GM12864 (cell line): ENCODE results near the gene DSCAML1.

Source experiments
- DNase-seq: peaks from one replicate; pipeline ENCODE4 v3.0.0-alpha.2; 2011; ENCODE audit warnings: low read depth
- H3K4me3 ChIP-seq: 2 replicates; pipeline ENCODE4 v1.5.1; 2011; ENCODE audit warnings: mild to moderate bottlenecking, low read depth, low read length, control low read depth
- CTCF ChIP-seq: IDR thresholded peaks from 2 replicates; pipeline ENCODE4 v1.5.1; 2011; ENCODE audit warnings: low read depth, mild to moderate bottlenecking, moderate library complexity, low read length, control low read depth, inconsistent platforms; ENCODE audit errors: missing control alignments

Gene DSCAML1

GRCh38 chr11:117686711-117687110, 110.3 kb downstream of the DSCAML1 start:
- DNase-seq: no peak
- no peak for TF ChIP-seq CTCF
- H3K4me3 ChIP-seq: no peak overlapping the region

- H3K4me3 ChIP-seq: no peak overlapping the region
- TF ChIP-seq CTCF: no peak
- DNase-seq: no peak
Observed at GRCh38 chr11:117685566-117685965, 111.5 kb downstream of the DSCAML1 start.

- no peak for TF ChIP-seq CTCF
- H3K4me3 ChIP-seq: no peak overlapping the region
- DNase-seq: no peak
Observed at GRCh38 chr11:117684731-117685130, 112.3 kb downstream of the DSCAML1 start.

- no peak for DNase-seq
- no peak for TF ChIP-seq CTCF
- H3K4me3 ChIP-seq: no peak overlapping the region
Observed at GRCh38 chr11:117684111-117684510, 112.9 kb downstream of the DSCAML1 start.

GRCh38 chr11:117681438-117681837, 115.6 kb downstream of the DSCAML1 start:
- no peak for DNase-seq
- no peak overlapping the region for H3K4me3 ChIP-seq
- no peak for TF ChIP-seq CTCF

- DNase-seq: no peak
- TF ChIP-seq CTCF: no peak
- H3K4me3 ChIP-seq: no peak overlapping the region
Observed at GRCh38 chr11:117679461-117679860, 117.6 kb downstream of the DSCAML1 start.

GRCh38 chr11:117678658-117679406, 118.2 kb downstream of the DSCAML1 start:
- TF ChIP-seq CTCF: no peak
- no peak overlapping the region for H3K4me3 ChIP-seq
- DNase-seq: no peak
